Fibroblast of peridontal ligament (primary cell): ENCODE measurements around the gene KLHL30.
"Not testable (repeated sequence)": the region's sequence is repeated elsewhere in the genome, so short reads cannot be mapped to it uniquely, and the experiment has no call there.

Source experiments
- DNase-seq: peaks from one replicate; pipeline ENCODE4 v3.0.0-alpha.2; 2010; ENCODE audit errors: extremely low read depth

Gene KLHL30

DNA sequence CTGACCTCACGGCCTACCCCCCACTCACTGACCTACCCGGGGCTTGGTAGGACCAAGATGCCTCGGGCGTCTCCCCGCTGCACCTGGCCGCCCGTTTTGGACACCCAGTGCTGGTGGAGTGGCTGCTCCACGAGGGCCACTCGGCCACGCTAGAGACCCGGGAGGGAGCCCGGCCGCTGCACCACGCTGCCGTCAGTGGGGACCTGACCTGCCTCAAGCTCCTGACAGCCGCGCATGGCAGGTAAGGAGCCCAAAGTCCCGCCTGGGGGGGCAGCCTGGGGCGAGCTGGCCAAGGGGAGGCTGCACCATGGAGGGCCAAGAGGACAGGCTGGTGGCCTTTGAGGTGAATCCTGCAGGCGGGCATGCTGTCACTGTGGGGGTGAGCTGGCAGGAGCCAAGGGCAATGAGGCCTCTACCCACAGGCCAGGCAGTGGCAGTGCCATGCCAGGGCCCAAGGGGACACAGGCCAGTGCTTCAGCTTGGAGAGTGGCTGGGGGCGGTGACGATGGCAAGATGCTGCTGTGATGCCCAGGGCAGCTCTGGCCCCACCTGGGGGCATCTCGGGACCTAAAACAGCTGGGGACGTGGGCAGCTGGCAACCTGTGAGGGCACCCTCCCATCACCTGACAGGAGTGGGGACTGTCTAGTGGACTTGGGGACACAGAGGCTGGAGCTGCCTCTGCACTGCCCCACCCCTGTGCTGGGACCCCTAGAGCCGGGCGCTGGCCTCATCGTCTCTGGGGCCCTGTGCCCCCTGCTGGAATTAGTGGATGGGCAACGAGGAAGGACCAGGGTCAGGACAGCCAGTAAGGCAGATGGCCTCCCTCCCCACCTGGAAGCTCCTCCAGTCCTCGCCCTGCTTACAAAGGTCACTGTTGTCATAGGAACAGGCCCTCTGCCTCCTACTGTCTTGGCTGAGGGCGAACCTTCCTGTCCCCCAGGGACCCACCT, 36.3 kb upstream of the KLHL30 start:
- no peak for DNase-seq

- DNase-seq: no peak
These were observed 35.6 kb upstream of the KLHL30 start for GRCh38 chr2:238102865-238103264.

GRCh38 chr2:238103465-238104225, 34.8 kb upstream of the KLHL30 start:
- no peak for DNase-seq

GRCh38 chr2:238104226-238104690, 34.2 kb upstream of the KLHL30 start:
- no peak for DNase-seq

DNA sequence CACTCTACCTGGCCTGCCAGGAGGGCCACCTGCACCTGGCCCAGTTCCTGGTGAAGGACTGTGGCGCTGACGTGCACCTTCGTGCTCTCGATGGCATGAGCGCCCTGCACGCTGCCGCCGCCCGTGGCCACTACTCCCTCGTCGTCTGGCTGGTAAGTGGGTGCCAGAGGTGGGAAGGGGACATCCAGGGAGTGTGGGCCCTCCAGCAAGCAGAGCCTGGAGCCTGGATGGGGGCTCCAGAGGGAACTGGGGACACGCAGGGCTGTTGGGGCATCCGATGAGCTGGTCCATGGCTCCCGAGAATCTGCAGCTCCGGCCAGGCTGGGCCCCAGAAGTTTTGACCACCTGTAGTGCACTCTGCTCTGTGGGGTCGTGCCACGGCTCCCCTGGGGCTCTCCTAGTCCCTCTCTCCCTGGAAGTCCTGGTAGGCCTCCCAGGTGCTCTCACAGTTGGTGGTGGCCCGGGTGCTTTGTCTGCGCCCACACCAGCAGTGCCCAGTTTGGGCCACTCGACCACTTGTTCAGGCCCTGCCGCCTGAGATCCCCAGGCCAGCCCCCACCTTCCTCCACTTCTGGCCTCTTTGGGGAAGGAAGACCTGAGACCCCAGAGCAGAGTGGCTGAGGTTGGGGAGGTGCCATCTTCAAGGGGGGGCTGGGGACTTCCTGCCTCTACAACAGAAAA, 33.6 kb upstream of the KLHL30 start:
- no peak for DNase-seq

DNA sequence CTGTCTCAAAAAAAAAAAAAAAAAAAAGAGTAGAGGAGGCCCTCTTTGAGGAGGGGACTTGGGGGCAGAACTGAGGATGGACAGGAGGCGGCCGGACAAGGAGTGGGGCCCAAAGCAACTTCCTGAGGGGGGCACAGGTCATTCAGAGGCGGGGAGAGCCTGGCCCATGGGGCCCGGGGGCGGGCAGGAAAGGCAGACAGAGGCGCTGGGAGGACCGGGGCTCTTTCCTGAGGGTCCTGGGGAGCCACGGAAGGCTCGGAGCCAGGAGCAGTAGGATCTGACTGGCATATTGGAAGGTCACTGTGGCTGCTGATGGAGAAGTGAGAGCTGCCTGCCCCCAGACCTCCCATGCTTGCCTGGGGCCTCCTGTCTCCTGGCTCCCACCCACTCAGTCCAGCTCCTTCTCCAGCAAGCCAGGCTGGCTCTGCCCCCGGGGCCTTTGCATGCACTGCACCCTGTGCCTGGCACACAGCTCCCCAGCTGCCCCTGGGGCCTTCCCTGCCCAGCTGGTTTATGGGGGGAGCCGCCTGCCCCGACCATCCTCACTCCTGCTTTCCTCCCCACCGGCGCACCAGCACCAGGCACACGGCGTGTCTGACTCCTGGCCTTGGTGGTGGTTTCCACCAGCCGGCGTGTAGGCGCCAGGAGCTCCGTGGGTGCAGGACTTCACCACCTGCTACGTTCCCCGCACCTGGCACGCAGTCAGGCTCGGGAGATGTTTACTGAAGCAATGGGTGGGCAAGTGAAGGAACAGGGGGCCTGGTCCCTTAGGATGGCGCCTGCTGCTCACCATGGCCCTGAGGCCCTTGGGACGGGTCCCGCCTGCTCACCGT, 32.7 kb upstream of the KLHL30 start:
- DNase-seq: no peak

DNA sequence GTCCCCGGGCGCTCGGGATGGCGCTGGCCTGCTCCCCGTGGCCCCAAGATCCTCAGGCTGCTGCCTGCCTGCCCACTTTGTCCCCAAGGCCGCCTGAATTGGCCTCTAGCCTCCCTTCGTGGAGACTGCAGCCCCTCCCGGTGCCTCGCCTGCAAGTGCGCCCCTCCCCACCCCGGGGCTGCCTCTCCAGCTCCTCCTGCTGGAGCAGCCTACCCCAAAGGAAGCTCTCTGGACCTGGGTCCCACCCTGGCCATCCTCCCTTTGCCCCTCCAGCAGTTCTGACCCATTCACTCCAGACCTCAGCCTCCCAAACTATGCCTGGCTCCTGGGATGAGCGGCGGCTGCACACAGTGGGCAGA, 32.1 kb upstream of the KLHL30 start:
- no peak for DNase-seq

DNA sequence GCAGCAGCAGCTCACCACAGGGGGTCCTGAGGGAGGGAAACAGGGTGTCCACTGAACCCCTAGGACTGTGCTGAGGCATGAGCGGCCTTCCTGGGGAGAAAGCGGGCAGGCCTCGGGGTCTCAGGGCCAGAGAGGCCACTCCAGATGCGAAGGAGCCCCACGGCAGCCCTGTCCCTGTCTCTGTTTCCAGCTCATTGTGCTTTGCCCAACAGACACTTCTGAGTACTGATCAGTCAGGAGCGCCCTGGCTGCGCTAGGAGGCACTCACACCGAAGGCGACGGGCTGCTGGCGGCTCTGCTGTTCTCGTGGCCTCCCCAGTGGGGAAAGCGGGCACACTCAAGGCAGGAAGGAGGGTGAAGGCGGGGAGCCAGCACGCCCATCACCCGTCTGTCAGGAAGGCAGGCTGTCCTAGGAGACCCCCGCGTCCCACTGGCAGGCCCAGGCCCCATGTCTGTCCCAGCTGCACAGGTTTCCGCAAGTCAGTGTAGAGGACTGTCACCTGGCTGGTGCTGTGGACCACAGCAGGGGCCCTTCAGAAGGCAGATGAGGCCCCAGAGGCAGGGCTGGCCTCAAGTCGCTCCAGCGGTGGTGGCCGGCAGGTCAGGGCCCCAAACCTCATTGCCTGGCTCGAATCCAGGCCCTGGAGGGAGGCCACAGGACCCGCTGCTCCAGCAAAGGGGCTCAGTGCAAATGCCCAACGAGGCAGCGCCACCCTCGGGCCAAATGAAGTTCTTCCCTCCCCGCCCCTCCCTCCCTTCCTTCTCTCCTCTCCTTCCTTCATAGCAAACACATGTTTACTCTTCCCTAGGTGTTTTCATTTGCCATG, 31.6 kb upstream of the KLHL30 start:
- no peak for DNase-seq

GRCh38 chr2:238107525-238108422, 30.7 kb upstream of the KLHL30 start:
- no peak for DNase-seq

- no peak for DNase-seq
These were observed 29.9 kb upstream of the KLHL30 start for GRCh38 chr2:238108423-238109183.

DNA sequence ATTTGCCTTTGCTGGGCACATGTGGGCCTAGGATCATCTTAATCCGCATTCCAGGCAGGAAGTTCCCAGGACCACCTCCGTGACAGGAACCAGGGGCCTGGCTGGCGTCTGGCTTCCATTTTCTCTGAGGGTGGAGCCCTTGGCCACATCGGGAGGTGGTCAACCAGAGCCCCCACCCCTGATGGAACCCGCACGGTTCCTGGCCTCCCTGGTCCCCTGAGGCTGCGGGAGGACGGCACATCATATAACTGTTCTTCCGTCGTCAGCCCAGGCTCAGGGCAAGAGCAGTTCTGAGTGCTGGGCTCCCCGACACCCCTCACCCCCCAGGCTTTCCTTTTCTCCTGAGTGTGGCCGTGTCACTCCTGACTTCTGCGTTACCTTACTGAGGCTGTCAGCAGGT, 24.9 kb upstream of the KLHL30 start:
- no peak for DNase-seq

GRCh38 chr2:238114331-238114841, 24.1 kb upstream of the KLHL30 start:
- no peak for DNase-seq

GRCh38 chr2:238114851-238115660, 23.4 kb upstream of the KLHL30 start:
- DNase-seq: no peak

DNA sequence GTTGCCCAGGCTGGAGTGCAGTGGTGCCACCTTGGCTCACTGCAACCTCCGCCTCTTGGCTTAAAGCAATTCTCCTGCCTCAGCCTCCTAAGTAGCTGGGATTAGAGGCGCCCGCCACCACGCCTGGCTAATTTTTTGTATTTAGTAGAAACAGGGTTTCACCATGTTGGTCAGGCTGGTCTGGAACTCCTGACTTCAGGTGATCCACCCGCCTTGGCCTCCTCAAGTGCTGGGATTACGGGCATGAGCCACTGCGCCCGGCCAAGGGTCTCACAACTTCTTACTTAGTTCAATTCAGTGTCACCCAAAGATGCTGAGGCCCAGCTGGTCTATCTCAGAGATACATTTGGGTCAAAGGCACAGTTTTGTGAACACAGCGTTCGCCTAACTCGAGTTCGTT, 22.8 kb upstream of the KLHL30 start:
- DNase-seq: not testable (repeated sequence)

DNA sequence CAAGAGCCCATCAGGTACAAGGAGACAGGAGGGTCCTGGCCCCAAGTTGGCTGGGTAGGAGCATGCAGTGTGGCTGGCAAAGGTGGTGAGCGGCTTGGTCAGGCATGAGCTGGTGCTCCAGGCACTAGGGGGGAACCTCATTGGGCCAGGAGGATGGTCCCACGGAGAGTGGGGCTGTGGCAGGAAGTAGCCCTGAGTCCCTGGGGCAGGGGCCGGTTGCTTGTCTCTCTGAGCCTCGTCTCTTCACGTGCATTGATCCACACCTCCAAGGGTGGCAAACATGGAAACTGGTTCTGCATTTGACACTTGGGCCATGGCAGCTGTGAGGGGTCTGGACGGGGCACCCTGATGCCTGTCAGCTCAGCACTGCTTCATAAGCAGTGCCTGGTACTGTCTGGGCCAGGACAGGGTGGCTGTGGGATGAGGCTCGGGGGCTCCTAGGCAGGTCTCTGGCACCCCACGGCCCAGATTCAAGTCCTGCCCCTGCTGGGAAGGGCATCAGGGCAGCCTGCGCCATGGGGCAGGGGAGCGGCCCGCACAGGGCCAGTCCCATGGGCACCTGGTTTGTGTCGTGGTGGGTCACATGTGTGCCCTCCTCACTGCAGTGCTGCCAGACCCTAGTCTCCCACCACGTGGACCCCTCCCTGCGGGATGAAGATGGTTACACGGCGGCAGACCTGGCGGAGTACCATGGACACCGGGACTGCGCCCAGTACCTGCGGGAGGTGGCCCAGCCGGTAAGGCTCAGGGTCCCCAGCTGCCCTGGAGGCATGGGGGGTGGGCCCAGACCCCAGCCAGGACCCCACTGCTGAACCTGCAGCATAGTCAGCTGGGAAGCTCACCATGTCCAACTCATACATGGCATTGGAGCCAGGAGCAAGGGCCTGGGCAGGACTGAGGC, 21.9 kb upstream of the KLHL30 start:
- DNase-seq: no peak
